GM18520 (cell line): ENCODE results near the gene OR14C36.
"Not testable (repeated sequence)": the region's sequence is repeated elsewhere in the genome, so short reads cannot be mapped to it uniquely, and the experiment has no call there.

Source experiments
- ATAC-seq: cut with Tn5 transposase; IDR thresholded peaks from one replicate; pipeline ENCODE4 v1.9.1; 2021; ENCODE audit not compliant: unreplicated experiment

Gene OR14C36, protein sequence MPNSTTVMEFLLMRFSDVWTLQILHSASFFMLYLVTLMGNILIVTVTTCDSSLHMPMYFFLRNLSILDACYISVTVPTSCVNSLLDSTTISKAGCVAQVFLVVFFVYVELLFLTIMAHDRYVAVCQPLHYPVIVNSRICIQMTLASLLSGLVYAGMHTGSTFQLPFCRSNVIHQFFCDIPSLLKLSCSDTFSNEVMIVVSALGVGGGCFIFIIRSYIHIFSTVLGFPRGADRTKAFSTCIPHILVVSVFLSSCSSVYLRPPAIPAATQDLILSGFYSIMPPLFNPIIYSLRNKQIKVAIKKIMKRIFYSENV

DNA sequence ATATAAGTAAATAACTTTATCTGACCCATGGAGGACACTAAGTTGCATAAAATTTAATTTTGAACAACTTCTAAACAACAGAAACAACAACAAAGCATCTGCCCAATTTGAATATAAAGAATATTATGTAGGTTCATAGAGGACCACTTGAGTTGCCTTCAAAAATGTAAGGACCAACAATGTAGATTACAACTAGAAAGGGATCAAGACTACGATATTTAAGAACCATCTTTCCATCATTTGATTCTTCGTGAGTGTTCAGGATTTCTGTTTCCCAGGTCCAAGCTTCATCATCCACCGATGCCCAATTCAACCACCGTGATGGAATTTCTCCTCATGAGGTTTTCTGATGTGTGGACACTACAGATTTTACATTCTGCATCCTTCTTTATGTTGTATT is at the start of gene OR14C36:
Gene OR14C36 (plus strand): TSS at position 301 of the 400 bp plus-strand sequence. CDS start 0 bp downstream, at position 301.
- no peak for ATAC-seq

- no peak for ATAC-seq
Measured at GRCh38 chr1:248303324-248303723, 45.3 kb upstream of the OR14C36 start, which contains the start of gene OR2T12. OR2T12 (minus strand) TSS chr1:248303424; CDS start chr1:248295578, 7,846 bp downstream.

DNA sequence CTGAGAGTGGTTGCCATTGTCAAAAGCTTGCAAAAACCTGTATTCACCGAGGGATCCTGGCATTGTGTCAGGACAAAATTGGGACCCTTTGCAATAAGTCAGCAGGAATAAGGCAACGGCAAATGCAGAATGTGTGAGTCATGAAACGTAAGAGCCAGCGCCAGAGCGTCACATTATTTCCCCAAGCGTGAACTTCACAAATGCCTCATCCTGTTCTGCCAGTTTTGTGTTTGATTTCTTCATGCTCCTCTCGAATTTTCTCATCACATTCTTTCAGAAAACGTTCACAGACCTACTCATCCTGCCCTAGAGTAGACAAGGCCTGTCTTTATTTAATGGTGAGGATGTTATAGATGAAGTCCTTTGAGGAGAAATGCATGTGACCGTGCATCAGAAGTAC is 42.9 kb upstream of the OR14C36 start:
- ATAC-seq: not testable (repeated sequence)

DNA sequence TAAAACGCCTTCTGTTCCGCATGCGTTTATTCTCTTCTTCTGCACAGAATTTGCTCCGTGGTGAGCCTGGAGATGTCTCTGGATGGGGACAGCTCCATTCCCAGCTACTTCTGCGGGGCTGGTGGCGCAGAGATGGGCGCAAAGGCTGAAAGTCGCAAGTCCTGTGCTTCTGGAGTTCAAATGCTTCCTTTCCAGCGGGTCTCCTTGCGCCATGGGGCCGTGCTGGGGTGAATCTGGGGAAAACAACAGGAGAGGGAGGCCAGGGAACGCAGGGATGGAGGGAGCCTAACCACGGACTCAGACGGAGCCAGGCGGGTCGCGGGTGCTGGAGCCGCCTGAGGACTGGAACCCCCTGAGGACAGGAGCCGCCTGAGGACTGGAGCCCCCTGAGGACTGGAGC is 42.5 kb upstream of the OR14C36 start:
- ATAC-seq: no peak

DNA sequence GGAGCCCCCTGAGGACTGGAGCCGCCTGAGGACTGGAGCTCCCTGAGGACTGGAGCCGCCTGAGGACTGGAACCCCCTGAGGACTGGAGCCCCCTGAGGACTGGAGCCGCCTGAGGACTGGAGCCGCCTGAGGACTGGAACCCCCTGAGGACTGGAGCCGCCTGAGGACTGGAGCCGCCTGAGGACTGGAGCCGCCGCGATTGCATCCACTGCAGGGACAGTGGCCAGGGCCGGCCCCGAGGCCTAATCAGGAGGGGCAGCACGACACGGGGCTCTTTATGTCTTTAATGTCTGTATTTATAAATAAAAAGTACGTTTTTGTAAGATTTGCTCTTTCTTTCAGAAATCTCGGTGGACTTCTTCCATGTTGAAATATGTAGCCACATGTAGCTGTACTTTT is 41.8 kb upstream of the OR14C36 start:
- ATAC-seq: not testable (repeated sequence)

DNA sequence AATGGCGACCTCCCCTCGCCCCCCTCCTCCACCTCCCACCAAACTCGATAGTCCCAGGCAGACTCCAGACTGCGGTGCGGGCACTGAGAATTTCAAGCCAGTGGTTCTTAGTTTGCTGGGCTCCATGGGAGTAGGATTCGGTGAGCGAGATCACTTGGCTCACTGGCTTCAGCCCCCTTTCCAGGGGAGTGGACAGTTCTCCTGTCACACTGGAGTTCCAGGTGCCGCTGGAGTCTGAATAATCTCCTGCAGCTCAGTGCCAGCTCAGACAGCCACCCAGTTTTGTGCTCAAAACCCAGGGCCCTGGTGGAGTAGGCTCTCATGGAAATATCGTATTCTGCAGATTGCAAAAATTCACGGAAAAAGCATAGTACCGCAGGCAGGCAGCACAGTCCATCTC is 31.8 kb upstream of the OR14C36 start:
- no peak for ATAC-seq

DNA sequence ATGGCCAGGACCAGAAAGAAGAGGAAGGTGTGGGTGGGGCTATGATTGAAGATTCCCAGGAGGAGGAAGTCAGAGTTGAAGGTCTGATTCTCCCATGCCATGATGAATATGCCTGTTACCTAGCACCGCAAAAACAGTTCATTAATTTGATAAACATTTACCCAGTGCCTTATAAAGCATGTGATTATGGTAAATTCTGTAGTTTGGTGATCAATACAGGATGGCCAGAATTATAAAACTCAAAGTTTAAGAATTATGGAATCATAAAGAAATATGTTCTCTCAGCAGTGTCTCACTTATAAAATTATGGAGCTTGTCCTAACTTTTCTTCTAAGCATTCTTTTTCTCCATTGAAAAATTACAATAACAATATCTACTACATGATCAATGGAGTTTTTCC is 24.1 kb upstream of the OR14C36 start, which contains the start of gene OR2M7:
Gene OR2M7 (minus strand): TSS at position 101 of the 400 bp plus-strand sequence. CDS start 0 bp downstream, at position 101.
- no peak for ATAC-seq

GRCh38 chr1:248343451-248343850 is 5.1 kb upstream of the OR14C36 start:
- no peak for ATAC-seq

DNA sequence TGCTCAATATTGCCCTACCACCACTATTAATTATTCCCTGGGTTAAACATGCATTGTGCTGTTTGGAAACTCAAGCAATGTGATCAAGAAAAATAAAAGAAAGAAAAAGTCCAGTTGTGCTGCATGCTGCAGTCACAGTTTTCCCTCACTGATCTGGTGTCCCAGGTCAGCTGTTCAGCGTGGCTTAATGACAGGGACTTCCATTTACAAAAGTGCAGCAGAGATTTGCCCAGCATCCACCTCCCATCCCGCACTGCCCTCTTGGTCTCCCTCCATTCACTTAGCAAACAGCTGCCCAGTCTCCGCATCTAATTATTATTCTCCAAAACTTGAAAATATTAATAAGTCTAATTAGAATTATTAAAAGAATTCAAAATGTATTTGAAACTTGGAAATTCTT is 10.8 kb downstream of the OR14C36 start:
- no peak for ATAC-seq

- no peak for ATAC-seq
Measured at GRCh38 chr1:248361121-248361715, 12.6 kb downstream of the OR14C36 start, which contains the start of gene OR2T4. OR2T4 (plus strand) TSS chr1:248361665; CDS start chr1:248361665, 0 bp downstream.

DNA sequence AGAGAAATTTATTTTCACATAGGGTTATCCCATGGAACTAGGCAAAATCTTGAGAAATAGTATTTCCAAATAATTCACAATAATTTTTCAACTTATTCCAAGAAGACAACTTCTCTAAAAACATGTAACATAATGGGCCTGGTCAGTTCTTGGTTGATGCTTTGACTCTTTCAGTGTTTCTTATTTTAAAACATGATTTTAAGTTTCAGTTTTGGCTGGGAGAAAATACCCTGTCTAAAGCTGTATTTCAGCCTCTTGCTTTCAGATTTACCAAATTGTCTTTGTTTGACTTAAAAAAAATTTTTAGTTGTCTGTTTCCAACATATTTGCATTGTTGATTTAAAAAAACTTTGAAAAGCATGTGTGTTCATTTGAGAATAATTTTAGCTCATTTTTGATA is 18.0 kb downstream of the OR14C36 start:
- no peak for ATAC-seq

- ATAC-seq: no peak
Measured at GRCh38 chr1:248372394-248372793, 23.8 kb downstream of the OR14C36 start.

- ATAC-seq: no peak
Measured at GRCh38 chr1:248373761-248374160, 25.2 kb downstream of the OR14C36 start.

- ATAC-seq: no peak
Measured at GRCh38 chr1:248375446-248375845, 26.9 kb downstream of the OR14C36 start, which contains the start of gene OR2T6. OR2T6 (plus strand) TSS chr1:248375746; CDS start chr1:248387609, 11,863 bp downstream.

DNA sequence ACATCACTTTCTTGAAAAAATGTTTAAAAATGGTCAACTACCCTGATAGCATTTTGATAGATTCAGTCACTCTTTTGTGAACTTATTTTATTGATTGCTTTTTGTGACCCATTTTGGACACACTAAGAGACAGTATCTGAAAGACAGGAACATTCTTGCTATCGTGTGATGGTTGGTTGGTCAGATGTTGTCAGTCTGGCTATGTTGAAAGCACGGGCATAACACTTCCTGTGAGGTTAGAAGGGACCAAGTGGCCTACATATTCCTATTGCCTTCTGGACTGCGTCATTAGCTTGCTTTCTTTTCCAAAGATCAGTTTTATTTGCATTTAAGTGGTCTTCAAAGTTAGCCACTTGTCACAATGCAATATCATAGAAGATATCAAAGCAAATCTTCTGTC is 28.3 kb downstream of the OR14C36 start:
- no peak for ATAC-seq

GRCh38 chr1:248380854-248381253 is 32.3 kb downstream of the OR14C36 start:
- ATAC-seq: no peak

DNA sequence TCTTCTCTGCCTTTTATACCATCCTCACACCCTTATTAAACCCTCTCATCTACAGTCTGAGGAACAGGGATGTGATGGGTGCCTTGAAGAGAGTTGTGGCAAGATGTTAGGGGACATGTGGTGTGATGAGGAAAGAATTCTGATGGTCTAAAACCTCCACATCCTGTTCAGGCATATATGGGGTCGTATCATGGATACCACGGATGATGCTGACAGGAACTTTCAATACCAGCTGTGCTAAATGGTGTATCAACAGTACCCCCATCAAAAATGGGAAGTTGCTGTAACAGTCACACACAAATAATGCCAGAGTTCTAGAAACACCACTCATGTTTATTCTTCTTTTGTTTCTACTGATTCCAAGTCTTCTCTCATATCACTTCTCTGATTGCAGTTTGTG is 39.9 kb downstream of the OR14C36 start:
- ATAC-seq: no peak

DNA sequence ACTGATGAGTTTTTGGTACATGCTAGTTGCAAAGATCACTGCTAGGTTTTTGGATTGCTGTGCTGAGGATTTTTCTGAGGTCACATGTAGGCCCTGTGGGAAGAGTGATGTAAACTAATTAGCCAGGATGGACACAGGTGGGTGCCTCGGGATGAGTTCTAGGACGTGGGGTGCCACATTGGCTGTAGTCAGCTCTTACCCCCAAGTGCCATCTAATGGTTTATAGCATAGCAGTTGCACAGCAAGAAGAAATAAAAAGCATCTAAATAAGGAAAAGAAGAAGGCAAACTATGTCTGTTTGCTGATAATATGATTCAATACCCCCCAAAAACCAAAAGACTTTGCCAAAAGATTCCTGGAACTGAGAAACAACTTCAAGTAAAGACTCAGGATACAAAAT is 44.5 kb downstream of the OR14C36 start:
- no peak for ATAC-seq
